K562 (cell line): ENCODE measurements around the gene PLCL1. TPM values are rescaled to one million over a fixed set of nuclear protein-coding genes. Genes with fewer than 3 reads are reported as not detected.

ENCODE experiments used
- ETS1 ChIP-seq: conservative IDR thresholded peaks from 2 replicates; pipeline ENCODE4 v1.6.1; 2011; ENCODE audit warnings: low read depth, mild to moderate bottlenecking, low read length; ENCODE audit not compliant: control insufficient read depth
- NCOA1 ChIP-seq: fragments of 450-650 bp; IDR thresholded peaks from 2 replicates; pipeline ENCODE4 v1.6.1; 2016; ENCODE audit warnings: low read depth
- NELFE ChIP-seq: IDR thresholded peaks from 2 replicates; pipeline ENCODE4 v1.6.1; 2011; ENCODE audit warnings: mild to moderate bottlenecking; ENCODE audit not compliant: insufficient read depth, insufficient read length
- UBTF ChIP-seq, 2 experiments: IDR thresholded peaks; 2 replicates each; pipeline ENCODE4 v1.6.1; 2012; ENCODE audit warnings: improper control_type of control experiment in 2 of 2, low read depth in 2 of 2, low read length in 2 of 2, borderline replicate concordance in 1 of 2
- ZNF121 ChIP-seq: sonication (generic); formaldehyde crosslinking; conservative IDR thresholded peaks from 2 replicates; pipeline ENCODE4 v1.8.0; 2022; ENCODE audit warnings: missing genetic modification reagents
- polyA plus RNA-seq, 8 experiments: library from polyadenylated mRNA; depleted of rRNA in 4 of 8; stranded (reverse) in 5 of 8; unstranded in 3 of 8; fragments of >200 nt; fragmentation: Nextera tagmentation in 2 of 8; fragmentation: Illumina TruSeq in 1 of 8; extraction: Ambion mirVana in 2 of 8; extraction: Trizol in 1 of 8; gene quantifications; 2 replicates each; pipeline versions ENCODE4 v1.2.1 to v1.2.3, GENCODE V29; 2011 to 2014; ENCODE audit warnings: inconsistent platforms in 1 of 8, missing spikeins in 1 of 8
- total RNA-seq, 7 experiments: library from RNA; depleted of rRNA in 6 of 7; stranded (reverse); fragments of >200 nt in 6 of 7; fragmentation: Illumina TruSeq in 2 of 7; extraction: Trizol in 2 of 7; gene quantifications; 2 replicates each; pipeline versions ENCODE4 v1.2.1 to v1.2.3, GENCODE V29; 2011 to 2021; ENCODE audit warnings: low replicate concordance in 1 of 7
- TF ChIP-seq, protein P1 (sequence below), 2 experiments: fragments of 450-650 bp; formaldehyde crosslinking in 1 of 2; IDR thresholded peaks; 2 replicates each; pipeline versions ENCODE4 v1.4.0 to v1.6.1; 2014 to 2020; ENCODE audit warnings: mild to moderate bottlenecking in 2 of 2, borderline replicate concordance in 1 of 2, low read depth in 1 of 2
- TF ChIP-seq, protein P2 (sequence below): fragments of 450-650 bp; IDR thresholded peaks from 2 replicates; pipeline ENCODE4 v1.6.1; 2016; ENCODE audit warnings: borderline replicate concordance
- TF ChIP-seq, protein P3 (sequence below), 2 experiments: fragments of 450-650 bp; IDR thresholded peaks; 2 replicates each; pipeline ENCODE4 v1.6.1; 2016

The PLCL1 gene
- total and polyA plus RNA-seq, 9 of the 15 experiments (the other 6 are each of a cell fraction or from before 2014, with no cell fraction given) = 2.0 to 17.7 (median 8.6) TPM

- TF ChIP-seq, protein P1, sequence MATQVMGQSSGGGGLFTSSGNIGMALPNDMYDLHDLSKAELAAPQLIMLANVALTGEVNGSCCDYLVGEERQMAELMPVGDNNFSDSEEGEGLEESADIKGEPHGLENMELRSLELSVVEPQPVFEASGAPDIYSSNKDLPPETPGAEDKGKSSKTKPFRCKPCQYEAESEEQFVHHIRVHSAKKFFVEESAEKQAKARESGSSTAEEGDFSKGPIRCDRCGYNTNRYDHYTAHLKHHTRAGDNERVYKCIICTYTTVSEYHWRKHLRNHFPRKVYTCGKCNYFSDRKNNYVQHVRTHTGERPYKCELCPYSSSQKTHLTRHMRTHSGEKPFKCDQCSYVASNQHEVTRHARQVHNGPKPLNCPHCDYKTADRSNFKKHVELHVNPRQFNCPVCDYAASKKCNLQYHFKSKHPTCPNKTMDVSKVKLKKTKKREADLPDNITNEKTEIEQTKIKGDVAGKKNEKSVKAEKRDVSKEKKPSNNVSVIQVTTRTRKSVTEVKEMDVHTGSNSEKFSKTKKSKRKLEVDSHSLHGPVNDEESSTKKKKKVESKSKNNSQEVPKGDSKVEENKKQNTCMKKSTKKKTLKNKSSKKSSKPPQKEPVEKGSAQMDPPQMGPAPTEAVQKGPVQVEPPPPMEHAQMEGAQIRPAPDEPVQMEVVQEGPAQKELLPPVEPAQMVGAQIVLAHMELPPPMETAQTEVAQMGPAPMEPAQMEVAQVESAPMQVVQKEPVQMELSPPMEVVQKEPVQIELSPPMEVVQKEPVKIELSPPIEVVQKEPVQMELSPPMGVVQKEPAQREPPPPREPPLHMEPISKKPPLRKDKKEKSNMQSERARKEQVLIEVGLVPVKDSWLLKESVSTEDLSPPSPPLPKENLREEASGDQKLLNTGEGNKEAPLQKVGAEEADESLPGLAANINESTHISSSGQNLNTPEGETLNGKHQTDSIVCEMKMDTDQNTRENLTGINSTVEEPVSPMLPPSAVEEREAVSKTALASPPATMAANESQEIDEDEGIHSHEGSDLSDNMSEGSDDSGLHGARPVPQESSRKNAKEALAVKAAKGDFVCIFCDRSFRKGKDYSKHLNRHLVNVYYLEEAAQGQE (IDR thresholded peaks at IDR 0.05; ENCODE audit: borderline replicate concordance) = 0 out of 2 replicates have a peak, but pooled peaks have one; percentile 4
- TF ChIP-seq, protein P1 (CRISPR knock-in tag; IDR thresholded peaks at IDR 0.05; ENCODE audit: low read depth) = no peak
- peak; percentile 22; the same call in 1 of the 2 replicates for TF ChIP-seq ZNF121 (CRISPR knock-in tag)
- no peak for TF ChIP-seq NELFE
- TF ChIP-seq NCOA1 = no peak
- TF ChIP-seq, protein P2, sequence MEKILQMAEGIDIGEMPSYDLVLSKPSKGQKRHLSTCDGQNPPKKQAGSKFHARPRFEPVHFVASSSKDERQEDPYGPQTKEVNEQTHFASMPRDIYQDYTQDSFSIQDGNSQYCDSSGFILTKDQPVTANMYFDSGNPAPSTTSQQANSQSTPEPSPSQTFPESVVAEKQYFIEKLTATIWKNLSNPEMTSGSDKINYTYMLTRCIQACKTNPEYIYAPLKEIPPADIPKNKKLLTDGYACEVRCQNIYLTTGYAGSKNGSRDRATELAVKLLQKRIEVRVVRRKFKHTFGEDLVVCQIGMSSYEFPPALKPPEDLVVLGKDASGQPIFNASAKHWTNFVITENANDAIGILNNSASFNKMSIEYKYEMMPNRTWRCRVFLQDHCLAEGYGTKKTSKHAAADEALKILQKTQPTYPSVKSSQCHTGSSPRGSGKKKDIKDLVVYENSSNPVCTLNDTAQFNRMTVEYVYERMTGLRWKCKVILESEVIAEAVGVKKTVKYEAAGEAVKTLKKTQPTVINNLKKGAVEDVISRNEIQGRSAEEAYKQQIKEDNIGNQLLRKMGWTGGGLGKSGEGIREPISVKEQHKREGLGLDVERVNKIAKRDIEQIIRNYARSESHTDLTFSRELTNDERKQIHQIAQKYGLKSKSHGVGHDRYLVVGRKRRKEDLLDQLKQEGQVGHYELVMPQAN = 0 out of 2 replicates have a peak, but pooled peaks have one; percentile 28
- TF ChIP-seq, protein P3, sequence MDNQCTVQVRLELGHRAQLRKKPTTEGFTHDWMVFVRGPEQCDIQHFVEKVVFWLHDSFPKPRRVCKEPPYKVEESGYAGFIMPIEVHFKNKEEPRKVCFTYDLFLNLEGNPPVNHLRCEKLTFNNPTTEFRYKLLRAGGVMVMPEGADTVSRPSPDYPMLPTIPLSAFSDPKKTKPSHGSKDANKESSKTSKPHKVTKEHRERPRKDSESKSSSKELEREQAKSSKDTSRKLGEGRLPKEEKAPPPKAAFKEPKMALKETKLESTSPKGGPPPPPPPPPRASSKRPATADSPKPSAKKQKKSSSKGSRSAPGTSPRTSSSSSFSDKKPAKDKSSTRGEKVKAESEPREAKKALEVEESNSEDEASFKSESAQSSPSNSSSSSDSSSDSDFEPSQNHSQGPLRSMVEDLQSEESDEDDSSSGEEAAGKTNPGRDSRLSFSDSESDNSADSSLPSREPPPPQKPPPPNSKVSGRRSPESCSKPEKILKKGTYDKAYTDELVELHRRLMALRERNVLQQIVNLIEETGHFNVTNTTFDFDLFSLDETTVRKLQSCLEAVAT (IDR thresholded peaks at IDR 0.05) = 0 out of 4 replicates have a peak, but pooled peaks of 1 of the 2 experiments have one; percentile 25
- TF ChIP-seq ETS1 = 0 out of 2 replicates have a peak, but pooled peaks have one; percentile 8
- peak in 1 of 2 experiments; percentile 27; a peak in 1 of 4 replicates for TF ChIP-seq UBTF (IDR thresholded peaks at IDR 0.05; ENCODE audit: borderline replicate concordance in 1 of 2, low read depth in 2 of 2, low read length in 2 of 2)
These were observed 643 bp downstream of the PLCL1 start (continued) for GRCh38 chr2:197804758-197805714.
